H1 (cell line): ENCODE data around the gene ZNF337. TPM values are rescaled to one million over a fixed set of nuclear protein-coding genes. Genes with fewer than 3 reads are reported as not detected.

ENCODE experiments used
- CTCF ChIA-PET: fragments of 300-600 bp; sonication (Branson Sonifier 250); formaldehyde crosslinking; loops from one replicate; lab custom pipeline; 2021; ENCODE audit not compliant: partially characterized antibody; lab: Charles Lee
- POLR2A ChIA-PET: fragments of 300-600 bp; sonication (Branson Sonifier 250); formaldehyde crosslinking; loops from one replicate; lab custom pipeline; 2021; ENCODE audit warnings: inconsistent platforms; ENCODE audit not compliant: partially characterized antibody; lab: Charles Lee
- DNase-seq, 2 experiments: peaks; one replicate each; pipeline versions ENCODE4 v3.0.0 to v3.0.0-alpha.2; 2010 to 2022; ENCODE audit warnings: low spot score in 2 of 2, low read depth in 1 of 2, mixed read lengths in 1 of 2
- FAIRE-seq: peaks from 2 replicates; lab custom pipeline; 2011; peaks lifted over from hg19 to GRCh38; lab: Jason Lieb, UNC
- H2AFZ ChIP-seq: 2 replicates; pipeline ENCODE4 v1.8.1; 2012; ENCODE audit warnings: low read length, inconsistent platforms
- H2AK5ac ChIP-seq: 2 replicates; pipeline ENCODE4 v1.6.1; 2013; ENCODE audit warnings: low read depth, low read length
- H2BK120ac ChIP-seq: replicated peaks from 2 replicates; pipeline ENCODE3; 2013; ENCODE audit warnings: low read depth, low read length, inconsistent platforms
- H2BK12ac ChIP-seq: 2 replicates; pipeline ENCODE4 v1.6.1; 2013; ENCODE audit warnings: low read depth, low read length
- H2BK15ac ChIP-seq: 2 replicates; pipeline ENCODE4 v1.6.1; 2013; ENCODE audit warnings: low read length
- H2BK20ac ChIP-seq: 2 replicates; pipeline ENCODE4 v1.6.1; 2013; ENCODE audit warnings: low read length
- H2BK5ac ChIP-seq: 2 replicates; pipeline ENCODE4 v1.6.1; 2013; ENCODE audit warnings: low read depth, low read length
- H3K14ac ChIP-seq: 2 replicates; pipeline ENCODE4 v1.6.1; 2013; ENCODE audit warnings: inconsistent platforms; ENCODE audit not compliant: insufficient read length
- H3K18ac ChIP-seq: 2 replicates; pipeline ENCODE4 v1.6.1; 2013; ENCODE audit warnings: low read length; ENCODE audit errors: extremely low read depth
- H3K23ac ChIP-seq: 2 replicates; pipeline ENCODE4 v1.6.1; 2013; ENCODE audit warnings: inconsistent platforms; ENCODE audit not compliant: insufficient read length
- H3K23me2 ChIP-seq: 2 replicates; pipeline ENCODE4 v1.6.1; 2013; ENCODE audit warnings: low read depth, low read length
- H3K27ac ChIP-seq: 2 replicates; pipeline ENCODE4 v1.6.1; 2011; ENCODE audit warnings: low read depth, low read length, inconsistent platforms
- H3K27me3 ChIP-seq, 4 experiments: replicated peaks in 1 of 4; 1 replicate in 1 of 4; 2 replicates in 3 of 4; pipeline versions ENCODE4 v1.6.1 to v1.8.1; 2011 to 2013; ENCODE audit warnings: low read length in 3 of 4, mild to moderate bottlenecking in 3 of 4, inconsistent platforms in 2 of 4, mixed read lengths in 2 of 4, moderate library complexity in 1 of 4; ENCODE audit not compliant: control insufficient read depth in 3 of 4, insufficient read depth in 3 of 4; ENCODE audit errors: extremely low read depth in 1 of 4
- H3K36me3 ChIP-seq, 4 experiments: 2 replicates each; pipeline versions ENCODE4 v1.6.1 to v1.8.1; 2011 to 2013; ENCODE audit warnings: mild to moderate bottlenecking in 4 of 4, low read length in 3 of 4, moderate library complexity in 2 of 4, control low read depth in 1 of 4, inconsistent platforms in 1 of 4; ENCODE audit not compliant: insufficient read depth in 4 of 4, control insufficient read depth in 2 of 4
- H3K4ac ChIP-seq: replicated peaks from 2 replicates; pipeline ENCODE3; 2013; ENCODE audit warnings: low read length, low read depth, mixed read lengths, inconsistent platforms; ENCODE audit not compliant: insufficient read length
- H3K4me1 ChIP-seq, 4 experiments: replicated peaks in 1 of 4; 1 replicate in 1 of 4; 2 replicates in 3 of 4; pipeline versions ENCODE4 v1.6.1 to v1.8.1; 2011 to 2013; ENCODE audit warnings: low read length in 3 of 4, inconsistent platforms in 2 of 4, mixed read lengths in 1 of 4; ENCODE audit not compliant: insufficient read depth in 4 of 4, control insufficient read depth in 3 of 4
- H3K4me2 ChIP-seq, 2 experiments: 2 replicates each; pipeline versions ENCODE4 v1.6.1 to v1.8.1; 2011 to 2013; ENCODE audit warnings: low read depth in 2 of 2, low read length in 2 of 2, control low read depth in 1 of 2, inconsistent platforms in 1 of 2, mild to moderate bottlenecking in 1 of 2; ENCODE audit not compliant: insufficient read depth in 1 of 2
- H3K4me3 ChIP-seq, 4 experiments: fragments of 200-600, 300-600 bp in 1 of 4; sonication (generic), shearing (Covaris generic), sonication (Bioruptor Twin) in 1 of 4; 2 replicates each; pipeline versions ENCODE4 v1.5.1 to v1.8.1; 2011 to 2016; ENCODE audit warnings: low read length in 4 of 4, low read depth in 3 of 4, control low read depth in 2 of 4, inconsistent platforms in 2 of 4, mild to moderate bottlenecking in 2 of 4, mixed read lengths in 1 of 4, moderate library complexity in 1 of 4; ENCODE audit not compliant: insufficient read depth in 2 of 4; ENCODE audit errors: extremely low read depth in 1 of 4
- H3K56ac ChIP-seq: replicated peaks from 2 replicates; pipeline ENCODE3; 2013; ENCODE audit warnings: low read depth, mild to moderate bottlenecking, mixed read lengths, low read length, inconsistent platforms; ENCODE audit not compliant: insufficient read length
- H3K79me1 ChIP-seq: 2 replicates; pipeline ENCODE4 v1.6.1; 2013; ENCODE audit warnings: low read depth, low read length, control low read depth
- H3K79me2 ChIP-seq, 2 experiments: 2 replicates each; pipeline versions ENCODE4 v1.6.1 to v1.8.1; 2012 to 2013; ENCODE audit warnings: low read length in 2 of 2, mild to moderate bottlenecking in 2 of 2, inconsistent platforms in 1 of 2; ENCODE audit not compliant: insufficient read depth in 2 of 2, control insufficient read depth in 1 of 2
- H3K9ac ChIP-seq, 4 experiments: replicated peaks in 1 of 4; 1 replicate in 1 of 4; 2 replicates in 3 of 4; pipeline versions ENCODE4 v1.6.1 to v1.8.1; 2011 to 2013; ENCODE audit warnings: low read depth in 3 of 4, low read length in 3 of 4, control low read depth in 2 of 4, mild to moderate bottlenecking in 2 of 4, moderate library complexity in 2 of 4, inconsistent platforms in 1 of 4; ENCODE audit errors: extremely low read depth in 1 of 4
- H3K9me3 ChIP-seq, 2 experiments: 2 replicates each; pipeline versions ENCODE4 v1.6.1 to v1.8.1; 2012 to 2013; ENCODE audit warnings: mild to moderate bottlenecking in 2 of 2, moderate library complexity in 2 of 2, control low read depth in 1 of 2, inconsistent platforms in 1 of 2, low read depth in 1 of 2, low read length in 1 of 2, mixed read lengths in 1 of 2; ENCODE audit not compliant: insufficient read depth in 2 of 2
- H4K20me1 ChIP-seq, 2 experiments: replicated peaks in 1 of 2; 2 replicates each; pipeline versions ENCODE3 to v1.8.1; 2011 to 2013; ENCODE audit warnings: inconsistent platforms in 2 of 2, low read length in 2 of 2, mild to moderate bottlenecking in 1 of 2; ENCODE audit not compliant: insufficient read depth in 2 of 2, control insufficient read depth in 1 of 2
- H4K5ac ChIP-seq: 2 replicates; pipeline ENCODE4 v1.6.1; 2013; ENCODE audit warnings: low read length, low read depth, mixed read lengths, inconsistent platforms; ENCODE audit not compliant: insufficient read length
- H4K8ac ChIP-seq: 2 replicates; pipeline ENCODE4 v1.8.0; 2013; ENCODE audit warnings: mild to moderate bottlenecking, moderate library complexity, low read length, inconsistent platforms; ENCODE audit not compliant: insufficient read depth; ENCODE audit errors: extremely low read depth
- H4K91ac ChIP-seq: replicated peaks from 2 replicates; pipeline ENCODE3; 2013; ENCODE audit warnings: low read length, mixed read lengths, inconsistent platforms; ENCODE audit not compliant: insufficient read length
- BCL11A ChIP-seq, 2 experiments: IDR thresholded peaks; one replicate each; pipeline ENCODE4 v1.6.1; 2011; ENCODE audit warnings: low read depth in 2 of 2, low read length in 2 of 2, mild to moderate bottlenecking in 2 of 2
- CEBPB ChIP-seq: IDR thresholded peaks from 2 replicates; pipeline ENCODE4 v1.6.1; 2012; ENCODE audit warnings: low read depth, low read length
- EZH2 ChIP-seq: fragments of 200-600 bp; sonication (generic); IDR thresholded peaks from 2 replicates; pipeline ENCODE4 v1.7.1; 2012; ENCODE audit warnings: low read depth, mild to moderate bottlenecking, moderate library complexity, low read length, inconsistent platforms; ENCODE audit not compliant: severe bottlenecking
- JUN ChIP-seq: IDR thresholded peaks from 2 replicates; pipeline ENCODE4 v1.6.1; 2011; ENCODE audit warnings: low read depth, mild to moderate bottlenecking, improper control_type of control experiment, low read length
- NRF1 ChIP-seq: IDR thresholded peaks from 2 replicates; pipeline ENCODE4 v1.6.1; 2011; ENCODE audit warnings: mild to moderate bottlenecking, low read depth, low read length, improper control_type of control experiment
- RBBP5 ChIP-seq: IDR thresholded peaks from 2 replicates; pipeline ENCODE4 v1.7.1; 2012; ENCODE audit warnings: low read depth, mild to moderate bottlenecking, inconsistent platforms, low read length, moderate library complexity, borderline replicate concordance
- WGBS, 2 experiments: shearing (Covaris generic) in 1 of 2; methylation state at CpG; one replicate each; pipeline versions ENCODE4 v1.1.6 to v1.1.7; 2013 to 2015; ENCODE audit warnings: low lambda C conversion rate in 2 of 2, mixed read lengths in 2 of 2, inconsistent platforms in 1 of 2, low coverage in 1 of 2, missing lambda C conversion rate in 1 of 2; ENCODE audit not compliant: insufficient replicate concordance in 2 of 2, insufficient coverage in 1 of 2, insufficient read length in 1 of 2; ENCODE audit errors: extremely low coverage in 1 of 2, missing lambda C conversion rate in 1 of 2; 5-methylcytosine and 5-hydroxymethylcytosine counted together
- polyA plus RNA-seq, 7 experiments: library from polyadenylated mRNA; depleted of rRNA in 3 of 7; stranded (reverse) in 5 of 7; unstranded in 2 of 7; fragments of >200 nt in 5 of 7; fragments of 200-250 nt in 2 of 7; gene quantifications; 1 replicate in 5 of 7; 2 replicates in 1 of 7; 4 replicates in 1 of 7; pipeline versions ENCODE4 v1.2.1 to v1.2.3, GENCODE V29; 2011 to 2013; ENCODE audit warnings: missing spikeins in 2 of 7, mixed read lengths in 2 of 7
- total RNA-seq: library from RNA; stranded (reverse); fragmentation: NEBNext Ultra II Directional; extraction: Animal tissue kit (Norgen Biotek cat#: 25700); gene quantifications from 2 replicates; pipeline ENCODE4 v1.2.1, GENCODE V29; 2021

The ZNF337 gene
- total and polyA plus RNA-seq, 2 of the 8 experiments (the other 6 are each of a cell fraction or from before 2014, with no cell fraction given), result 2.8 to 6.6 TPM

GRCh38 chr20:25672659-25673235, 23.9 kb downstream of the ZNF337 start:
- no peak overlapping the region for H2BK5ac ChIP-seq
- peaks cover 3 to 33% (median 18%) of the 10 kb centered on the region in 4 experiments for H3K36me3 ChIP-seq
- H3K18ac ChIP-seq, result no peak overlapping the region
- no peak overlapping the region for H2BK120ac ChIP-seq
- no peaks in the 10 kb centered on the region for H3K27me3 ChIP-seq
- ChIA-PET POLR2A (no interaction called here), CTCF (no interaction called here)
- no peak overlapping the region for H3K23ac ChIP-seq
- no peaks in the 10 kb centered on the region for H3K79me1 ChIP-seq
- no peak overlapping the region for H4K8ac ChIP-seq
- 91% methylated on average over 4 of the region's 4 CpGs; no CpG with 5 or more reads in 1 of the 2 experiments for WGBS, 2 experiments
- H4K91ac ChIP-seq, result no peak overlapping the region
- DNase-seq, result no peak
- H3K4ac ChIP-seq, result no peak overlapping the region
- no peak overlapping the region for H3K27ac ChIP-seq
- no peak overlapping the region for H3K9ac ChIP-seq
- H4K5ac ChIP-seq, result no peak overlapping the region
- no peak overlapping the region for H2AK5ac ChIP-seq
- no peak overlapping the region for H2BK12ac ChIP-seq
- H3K23me2 ChIP-seq, result no peaks in the 10 kb centered on the region
- H2AFZ ChIP-seq, result no peak overlapping the region
- H2BK20ac ChIP-seq, result no peak overlapping the region
- H2BK15ac ChIP-seq, result no peak overlapping the region
- H3K14ac ChIP-seq, result no peak overlapping the region
- no peak overlapping the region for H3K4me3 ChIP-seq
- no peak overlapping the region for H3K56ac ChIP-seq
- FAIRE-seq, result no peak
- H3K4me2 ChIP-seq, result no peak overlapping the region
- no peaks in the 10 kb centered on the region; a peak in 1 of 7 replicates for H3K4me1 ChIP-seq
- H4K20me1 ChIP-seq, result peaks cover 0 to 5% of the 10 kb centered on the region in 2 experiments
- H3K79me2 ChIP-seq, result no peaks in the 10 kb centered on the region
- no peaks in the 10 kb centered on the region for H3K9me3 ChIP-seq
- no peak for TF ChIP-seq JUN
- no peak for TF ChIP-seq CEBPB
- TF ChIP-seq EZH2, result no peak
- TF ChIP-seq BCL11A (IDR thresholded peaks at IDR 0.05; ENCODE audit: low read depth in 2 of 2, low read length in 2 of 2), result no peak
- TF ChIP-seq NRF1, result no peak
- TF ChIP-seq RBBP5, result no peak
